Psoas muscle (tissue), 8 donors: ENCODE results near the gene CHRNA9. TPM values are rescaled to one million over a fixed set of nuclear protein-coding genes. Genes with fewer than 3 reads are reported as not detected.

Experiments
- ATAC-seq, 4 donors: fragments of 200-7000 bp; cut with Tn5 transposase; one replicate each; pipeline ENCODE4 v1.9.1; 2020; ENCODE audit warnings: moderate library complexity in 3 of 4, mild to moderate bottlenecking in 2 of 4
- DNase-seq, 2 donors: peaks; one replicate each; pipeline ENCODE4 v3.0.0-alpha.2; 2020
- H3K27ac ChIP-seq: fragments of 200-600 bp; one replicate; pipeline ENCODE4 v1.8.0; 2022
- H3K27me3 ChIP-seq, 3 donors: fragments of 200-600 bp in 1 of 3; one replicate each; pipeline versions ENCODE4 v1.6.1 to v1.8.0; 2013 to 2022; ENCODE audit warnings: low read length in 2 of 3, mild to moderate bottlenecking in 2 of 3, moderate library complexity in 1 of 3; ENCODE audit not compliant: insufficient read depth in 3 of 3
- H3K36me3 ChIP-seq, 2 donors: fragments of 200-600 bp in 1 of 2; one replicate each; pipeline versions ENCODE4 v1.6.1 to v1.8.0; 2013 to 2022; ENCODE audit warnings: low read depth in 1 of 2, mild to moderate bottlenecking in 1 of 2, moderate library complexity in 1 of 2; ENCODE audit not compliant: insufficient read depth in 1 of 2
- H3K4me1 ChIP-seq: fragments of 200-600 bp; one replicate; pipeline ENCODE4 v1.8.0; 2022
- H3K4me3 ChIP-seq: fragments of 200-600 bp; one replicate; pipeline ENCODE4 v1.8.0; 2022; ENCODE audit warnings: mild to moderate bottlenecking
- H3K9me3 ChIP-seq: fragments of 200-600 bp; one replicate; pipeline ENCODE4 v1.8.0; 2022
- CTCF ChIP-seq: fragments of 200-600 bp; IDR thresholded peaks from one replicate; pipeline ENCODE4 v1.8.0; 2022; ENCODE audit warnings: antibody characterized with exemption
- WGBS, 3 donors: extraction: QIAGEN DNeasy Blood & Tissue Kit; methylation state at CpG; one replicate each; pipeline versions ENCODE4 v1.1.6 to v1.1.7; 2013; 5-methylcytosine and 5-hydroxymethylcytosine counted together
- intact Hi-C, 2 donors: fragments of 100-400 bp; cut with DNase I; formaldehyde crosslinking; loops; one replicate each; pipeline versions ENCODE4 v1.11.0 to v1.14.2; 2022
- polyA plus RNA-seq, 3 donors: library from polyadenylated mRNA; stranded (reverse); fragments of 200-250 nt; gene quantifications; one replicate each; pipeline ENCODE4 v1.2.3, GENCODE V29; 2013
- total RNA-seq, 4 donors: library from RNA; stranded (reverse); fragmentation: NEBNext Ultra II Directional in 2 of 4; extraction: Animal tissue kit (Norgen Biotek cat#: 25700) in 2 of 4; gene quantifications; one replicate each; pipeline versions ENCODE4 v1.2.1 to v1.2.4, GENCODE V29; 2021 to 2023
- donor health status: healthy with polysubstance abuse.
- donor health status: DM: no; HTN: no; CAD: no; lungs with moderate emphysema.
- donor health status: Bipolar disorder and iron deficiency.
- donor health status: healthy.
- donor health status: DM: yes; HTN: yes; CAD: no.
- donor health status: DM: no; HTN: no; CAD: no.
- donor health status: DM: no; HTN: no; CAD: no.
- donor health status: DM: yes; HTN: yes; CAD: no.

The CHRNA9 gene
- total and polyA plus RNA-seq, 7 donors: 0.01 TPM; not detected in 6

- peaks cover 0 to 4% (median 0%) of the 10 kb centered on the region in 3 donors for H3K27me3 ChIP-seq
- WGBS, 3 donors: 71 to 78% (median 75%) methylated on average over 13 of the region's 13 CpGs
- intact Hi-C loops: loop anchor here in 1 of 2 donors (5.0 kb wide), 1 partner anchor 838 kb away; no protein-coding TSS in a partner anchor
- no peak overlapping the region for H3K27ac ChIP-seq
- DNase-seq: no peak
- no peak for TF ChIP-seq CTCF
- no peaks in the 10 kb centered on the region for H3K4me1 ChIP-seq
- no peaks in the 10 kb centered on the region for H3K36me3 ChIP-seq
- no peaks in the 10 kb centered on the region for H3K9me3 ChIP-seq
- H3K4me3 ChIP-seq: no peak overlapping the region
- no peak for ATAC-seq
Observed at GRCh38 chr4:40305328-40306170, 29.6 kb upstream of the CHRNA9 start.

GRCh38 chr4:40306226-40306625 is 28.9 kb upstream of the CHRNA9 start:
- whole genome bisulfite sequencing, 3 donors: 65 to 72% (median 66%) methylated on average over 3 of the region's 3 CpGs
- no peak overlapping the region for H3K4me3 ChIP-seq
- DNase-seq (no peak), ATAC-seq (no peak)
- H3K4me1 ChIP-seq: no peaks in the 10 kb centered on the region
- H3K27ac ChIP-seq: no peak overlapping the region
- no peaks in the 10 kb centered on the region for H3K36me3 ChIP-seq
- no peaks in the 10 kb centered on the region for H3K9me3 ChIP-seq
- intact Hi-C loops: loop anchor here in 1 of 2 donors (5.0 kb wide), 1 partner anchor 839 kb away; no protein-coding TSS in a partner anchor
- peaks cover 0 to 4% (median 0%) of the 10 kb centered on the region in 3 donors for H3K27me3 ChIP-seq
- no peak for TF ChIP-seq CTCF

GRCh38 chr4:40306976-40307375 is 28.2 kb upstream of the CHRNA9 start:
- ATAC-seq (no peak), DNase-seq (no peak)
- no peaks in the 10 kb centered on the region for H3K9me3 ChIP-seq
- 72 to 77% (median 74%) methylated on average over 3 of the region's 3 CpGs for WGBS, 3 donors
- peaks cover 0 to 4% (median 0%) of the 10 kb centered on the region in 3 donors for H3K27me3 ChIP-seq
- H3K27ac ChIP-seq: no peak overlapping the region
- H3K4me3 ChIP-seq: no peak overlapping the region
- no peak for TF ChIP-seq CTCF
- no peaks in the 10 kb centered on the region for H3K4me1 ChIP-seq
- intact Hi-C loops: loop anchor here in 1 of 2 donors (5.0 kb wide), 1 partner anchor 840 kb away; no protein-coding TSS in a partner anchor
- no peaks in the 10 kb centered on the region for H3K36me3 ChIP-seq

GRCh38 chr4:40307627-40308497 is 27.3 kb upstream of the CHRNA9 start:
- DNase-seq (no peak), ATAC-seq (no peak)
- intact Hi-C loops: loop anchor here (2.0 to 5.0 kb wide), 4 partner anchors 157 to 841 kb away; partner anchors contain the start of gene N4BP2 (in 1 of the 2)
- no peaks in the 10 kb centered on the region for H3K4me1 ChIP-seq
- no peak overlapping the region for H3K27ac ChIP-seq
- peaks cover 0 to 2% (median 0%) of the 10 kb centered on the region in 3 donors for H3K27me3 ChIP-seq
- no peaks in the 10 kb centered on the region for H3K9me3 ChIP-seq
- 63 to 74% (median 70%) methylated on average over 15 of the region's 15 CpGs for WGBS, 3 donors
- H3K4me3 ChIP-seq: no peak overlapping the region
- no peak for TF ChIP-seq CTCF
- H3K36me3 ChIP-seq: no peaks in the 10 kb centered on the region
